CD1c-positive myeloid dendritic cell (primary cell): ENCODE results near the gene MCUR1.
"Not testable (repeated sequence)": the region's sequence is repeated elsewhere in the genome, so short reads cannot be mapped to it uniquely, and the experiment has no call there.

Experiments
- DNase-seq: peaks from one replicate; pipeline ENCODE4 v3.0.0-alpha.2; 2016; ENCODE audit errors: extremely low spot score

Gene MCUR1

GRCh38 chr6:13814176-13814937, at the start of gene MCUR1:
MCUR1 (minus strand) TSS chr6:13814557; CDS start chr6:13814429, 128 bp downstream.
- DNase-seq, result peak; percentile 91

- DNase-seq, result no peak
Observed at GRCh38 chr6:13863699-13864155, 49.4 kb upstream of the MCUR1 start.

GRCh38 chr6:13860556-13861185, 46.3 kb upstream of the MCUR1 start:
- DNase-seq, result not testable (repeated sequence)

- DNase-seq, result no peak
Observed at GRCh38 chr6:13859871-13860555, 45.7 kb upstream of the MCUR1 start.

GRCh38 chr6:13854716-13855250, 40.4 kb upstream of the MCUR1 start:
- no peak for DNase-seq

GRCh38 chr6:13853871-13854270, 39.5 kb upstream of the MCUR1 start:
- DNase-seq, result no peak

- DNase-seq, result no peak
Observed at GRCh38 chr6:13851803-13852202, 37.4 kb upstream of the MCUR1 start.

- no peak for DNase-seq
Observed at GRCh38 chr6:13851330-13851729, 37.0 kb upstream of the MCUR1 start.

- DNase-seq, result peak; percentile 23
Observed at GRCh38 chr6:13850690-13851089, 36.3 kb upstream of the MCUR1 start.

- peak; percentile 46 for DNase-seq
Observed at GRCh38 chr6:13848522-13849150, 34.3 kb upstream of the MCUR1 start.

GRCh38 chr6:13847326-13848050, 33.1 kb upstream of the MCUR1 start:
- DNase-seq, result peak; percentile 24

GRCh38 chr6:13846841-13847240, 32.5 kb upstream of the MCUR1 start:
- DNase-seq, result no peak

GRCh38 chr6:13841936-13842335, 27.6 kb upstream of the MCUR1 start:
- DNase-seq, result no peak

- peak; percentile 66 for DNase-seq
Observed at GRCh38 chr6:13838616-13839015, 24.3 kb upstream of the MCUR1 start.

- DNase-seq, result no peak
Observed at GRCh38 chr6:13836170-13836569, 21.8 kb upstream of the MCUR1 start.

GRCh38 chr6:13834790-13835189, 20.4 kb upstream of the MCUR1 start:
- peak; percentile 27 for DNase-seq

GRCh38 chr6:13834018-13834417, 19.7 kb upstream of the MCUR1 start:
- DNase-seq, result not testable (repeated sequence)

- no peak for DNase-seq
Observed at GRCh38 chr6:13832778-13833177, 18.4 kb upstream of the MCUR1 start.

GRCh38 chr6:13831615-13832014, 17.3 kb upstream of the MCUR1 start:
- DNase-seq, result peak; percentile 90

- peak; percentile 31 for DNase-seq
Observed at GRCh38 chr6:13830803-13831202, 16.4 kb upstream of the MCUR1 start.

- not testable (repeated sequence) for DNase-seq
Observed at GRCh38 chr6:13829419-13829818, 15.1 kb upstream of the MCUR1 start.
